Kidney (tissue), 14 donors: ENCODE data around the gene PIERCE2. TPM values are rescaled to one million over a fixed set of nuclear protein-coding genes. Genes with fewer than 3 reads are reported as not detected.
"Not testable (repeated sequence)": the region's sequence is repeated elsewhere in the genome, so short reads cannot be mapped to it uniquely, and the experiment has no call there.

Experiments
- DNase-seq, 5 donors: peaks; one replicate each; pipeline ENCODE4 v3.0.0-alpha.2; 2013 to 2020
- FAIRE-seq: peaks from 2 replicates; lab custom pipeline; 2012; peaks lifted over from hg19 to GRCh38; lab: Jason Lieb, UNC
- H3K27ac ChIP-seq, 2 donors: one replicate each; pipeline ENCODE4 v1.7.0; 2013; ENCODE audit warnings: low read depth in 2 of 2, low read length in 2 of 2, inconsistent platforms in 1 of 2
- H3K27me3 ChIP-seq: one replicate; pipeline ENCODE4 v1.7.1; 2013; ENCODE audit warnings: low read length, inconsistent platforms; ENCODE audit not compliant: control insufficient read depth, insufficient read depth
- H3K36me3 ChIP-seq, 3 donors: one replicate each; pipeline versions ENCODE4 v1.7.0 to v1.7.1; 2013; ENCODE audit warnings: low read length in 3 of 3, control low read depth in 1 of 3, inconsistent platforms in 1 of 3; ENCODE audit not compliant: insufficient read depth in 3 of 3, control insufficient read depth in 2 of 3
- H3K4me1 ChIP-seq, 3 donors: one replicate each; pipeline versions ENCODE4 v1.7.0 to v1.7.1; 2013; ENCODE audit warnings: low read length in 3 of 3, inconsistent platforms in 1 of 3, low read depth in 1 of 3; ENCODE audit not compliant: control insufficient read depth in 2 of 3, insufficient read depth in 2 of 3
- H3K4me3 ChIP-seq, 3 donors: one replicate each; pipeline versions ENCODE4 v1.7.0 to v1.8.1; 2013; ENCODE audit warnings: low read length in 3 of 3, control low read depth in 1 of 3, inconsistent platforms in 1 of 3
- H3K9ac ChIP-seq, 3 donors: one replicate each; pipeline versions ENCODE4 v1.7.0 to v1.7.1; 2013; ENCODE audit warnings: low read length in 3 of 3, control low read depth in 1 of 3, inconsistent platforms in 1 of 3
- H3K9me3 ChIP-seq, 3 donors: one replicate each; pipeline versions ENCODE4 v1.7.0 to v1.7.1; 2013; ENCODE audit warnings: low read length in 3 of 3, control low read depth in 1 of 3, inconsistent platforms in 1 of 3; ENCODE audit not compliant: control insufficient read depth in 2 of 3, insufficient read depth in 1 of 3
- intact Hi-C: fragments of 100-400 bp; cut with DNase I; formaldehyde crosslinking; loops from one replicate; pipeline ENCODE4 v1.11.1; 2022
- polyA plus RNA-seq: library from polyadenylated mRNA; stranded (reverse); fragments of 350-450 nt; fragmentation: Illumina TruSeq; extraction: RNeasy Lipid Tissue Mini Kit (QIAGEN cat#74804); gene quantifications from one replicate; pipeline ENCODE4 v1.2.3, GENCODE V29; 2014; ENCODE audit warnings: low read depth, low replicate concordance; ENCODE audit not compliant: insufficient read depth
- total RNA-seq: library from RNA; stranded (reverse); fragmentation: NEBNext Ultra II Directional; extraction: Animal tissue kit (Norgen Biotek cat#: 25700); gene quantifications from one replicate; pipeline ENCODE4 v1.2.1, GENCODE V29; 2021
- TF ChIP-seq, protein P1 (sequence below): IDR thresholded peaks from 3 replicates; pipeline ENCODE4 v1.5.1; 2012; ENCODE audit warnings: mild to moderate bottlenecking, moderate library complexity, borderline replicate concordance; ENCODE audit not compliant: insufficient read depth; ENCODE audit errors: extremely low read depth
- donor health status: control.
- donor health status: control.
- donor health status: control.
- donor health status: control.
- donor health status: control.
- donor health status: DM: yes; HTN: yes; CAD: no.
- donor health status: Normal renal cell carcinoma (clear cell type).

PIERCE2 gene
- total and polyA plus RNA-seq, 2 donors from 2014 or later: 2.7 to 9.6 TPM

DNA sequence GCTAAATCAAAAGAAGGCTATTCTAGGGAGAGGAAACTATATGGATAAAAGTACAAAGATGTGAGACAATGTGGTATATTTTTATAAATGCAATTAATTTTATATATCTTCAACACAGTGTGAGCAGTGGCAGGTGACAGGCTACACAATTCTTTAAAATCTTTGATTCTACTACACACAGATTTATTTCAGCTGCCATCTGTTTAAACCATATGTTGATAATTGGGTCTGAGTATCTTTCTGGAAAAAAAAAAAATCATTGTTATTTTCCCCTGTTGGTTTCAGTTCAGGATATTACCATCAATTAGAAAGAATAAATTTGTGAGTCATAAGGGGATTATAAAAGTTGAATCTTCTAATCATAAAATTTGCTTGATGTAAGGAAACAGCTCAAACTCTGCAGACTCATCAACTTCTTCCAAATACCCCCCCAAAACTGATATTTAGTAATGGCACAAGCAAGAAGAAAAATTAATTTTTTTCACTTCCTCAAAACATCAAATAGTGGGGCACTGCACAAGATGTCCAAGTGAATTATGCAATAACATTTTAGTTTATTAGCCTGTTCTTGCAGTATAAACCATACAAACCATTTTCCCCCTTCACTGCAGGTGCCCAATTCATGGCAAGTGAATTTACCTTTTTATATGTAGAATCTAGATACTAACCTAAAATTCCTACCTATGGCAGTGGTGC, 12.0 kb downstream of the PIERCE2 start:
- DNase-seq (no peak), FAIRE-seq (no peak)
- no peak overlapping the region for H3K27ac ChIP-seq
- H3K9ac ChIP-seq: no peak overlapping the region
- H3K4me1 ChIP-seq: no peaks in the 10 kb centered on the region
- intact Hi-C loops: no loop called here
- no peaks in the 10 kb centered on the region for H3K9me3 ChIP-seq
- H3K27me3 ChIP-seq: no peaks in the 10 kb centered on the region
- TF ChIP-seq, protein P1, sequence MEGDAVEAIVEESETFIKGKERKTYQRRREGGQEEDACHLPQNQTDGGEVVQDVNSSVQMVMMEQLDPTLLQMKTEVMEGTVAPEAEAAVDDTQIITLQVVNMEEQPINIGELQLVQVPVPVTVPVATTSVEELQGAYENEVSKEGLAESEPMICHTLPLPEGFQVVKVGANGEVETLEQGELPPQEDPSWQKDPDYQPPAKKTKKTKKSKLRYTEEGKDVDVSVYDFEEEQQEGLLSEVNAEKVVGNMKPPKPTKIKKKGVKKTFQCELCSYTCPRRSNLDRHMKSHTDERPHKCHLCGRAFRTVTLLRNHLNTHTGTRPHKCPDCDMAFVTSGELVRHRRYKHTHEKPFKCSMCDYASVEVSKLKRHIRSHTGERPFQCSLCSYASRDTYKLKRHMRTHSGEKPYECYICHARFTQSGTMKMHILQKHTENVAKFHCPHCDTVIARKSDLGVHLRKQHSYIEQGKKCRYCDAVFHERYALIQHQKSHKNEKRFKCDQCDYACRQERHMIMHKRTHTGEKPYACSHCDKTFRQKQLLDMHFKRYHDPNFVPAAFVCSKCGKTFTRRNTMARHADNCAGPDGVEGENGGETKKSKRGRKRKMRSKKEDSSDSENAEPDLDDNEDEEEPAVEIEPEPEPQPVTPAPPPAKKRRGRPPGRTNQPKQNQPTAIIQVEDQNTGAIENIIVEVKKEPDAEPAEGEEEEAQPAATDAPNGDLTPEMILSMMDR: no peak
- H3K4me3 ChIP-seq: no peak overlapping the region
- no peaks in the 10 kb centered on the region for H3K36me3 ChIP-seq

DNA sequence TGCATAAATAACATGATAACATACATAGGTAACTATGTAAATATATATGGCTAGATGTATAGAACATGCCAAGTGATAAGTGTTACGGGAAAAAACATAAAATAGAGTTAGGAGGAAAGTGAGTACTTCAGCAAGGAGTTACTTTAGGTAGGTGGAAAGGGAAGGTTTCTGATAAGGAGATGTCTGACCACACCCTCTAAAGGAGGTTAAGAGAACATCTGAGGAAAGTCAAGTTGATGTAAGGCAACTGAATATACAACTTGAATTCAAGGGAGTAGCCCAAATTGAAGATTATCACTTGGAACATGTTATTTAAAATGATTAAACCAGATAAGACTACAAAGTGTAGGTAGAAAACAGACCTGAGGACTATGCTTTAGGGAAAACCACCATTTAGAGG, 13.8 kb downstream of the PIERCE2 start:
- Histone ChIP-seq H3K4me3 (no peak overlapping the region), H3K36me3 (no peaks in the 10 kb centered on the region), H3K4me1 (no peaks in the 10 kb centered on the region), H3K27ac (no peak overlapping the region), H3K27me3 (no peaks in the 10 kb centered on the region), H3K9me3 (no peaks in the 10 kb centered on the region), H3K9ac (no peak overlapping the region)
- intact Hi-C loops: no loop called here
- DNase-seq (no peak), FAIRE-seq (no peak)
- TF ChIP-seq, protein P1: no peak

DNA sequence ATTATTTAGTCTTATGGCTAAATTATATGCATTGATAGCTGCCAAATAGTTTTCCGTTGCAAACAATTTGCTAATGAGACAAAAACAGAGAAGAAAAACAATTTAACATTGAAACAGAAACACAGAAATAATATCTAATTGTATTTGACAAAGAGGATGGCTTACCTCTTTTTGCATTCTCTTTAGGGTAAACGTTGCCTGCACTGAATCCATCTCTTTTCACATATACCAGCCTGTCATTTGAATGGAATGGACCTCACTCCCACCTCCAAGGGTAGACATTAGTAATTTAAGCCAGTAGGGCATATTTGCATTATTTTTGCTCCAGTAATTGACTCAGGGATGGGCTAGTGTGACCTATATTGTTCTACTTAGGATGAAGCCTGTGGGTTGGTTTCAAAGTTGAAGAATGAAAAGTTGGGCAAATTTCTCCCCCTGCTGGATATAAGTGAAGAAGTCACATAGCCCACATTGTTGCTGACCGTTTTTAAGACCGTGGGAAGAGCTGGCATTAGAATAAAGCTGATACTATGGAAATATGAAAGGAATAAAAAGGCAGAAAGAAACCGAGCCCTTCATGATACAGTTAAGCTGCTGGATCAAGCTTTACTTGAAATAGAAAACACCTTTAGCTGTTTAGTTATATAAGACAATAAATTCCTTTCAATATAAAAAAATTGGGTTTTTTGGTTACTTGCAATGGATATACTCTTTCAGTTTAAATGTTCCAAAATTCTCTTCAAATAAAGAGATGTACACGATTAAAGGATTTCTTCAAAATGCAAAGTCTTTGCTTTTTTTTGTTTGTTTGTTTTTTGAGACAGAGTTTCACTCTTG, 26.9 kb downstream of the PIERCE2 start:
- no peak overlapping the region for H3K27ac ChIP-seq
- intact Hi-C loops: loop anchor here (5.0 kb wide), 1 partner anchor 218 kb away; no protein-coding TSS in a partner anchor
- no peaks in the 10 kb centered on the region for H3K36me3 ChIP-seq
- no peaks in the 10 kb centered on the region for H3K9me3 ChIP-seq
- no peaks in the 10 kb centered on the region for H3K27me3 ChIP-seq
- no peak overlapping the region for H3K4me3 ChIP-seq
- H3K9ac ChIP-seq: no peak overlapping the region
- TF ChIP-seq, protein P1: peak; percentile 34
- no peaks in the 10 kb centered on the region for H3K4me1 ChIP-seq
- DNase-seq (peak in 2 of 5 donors; percentile 58 to 68), FAIRE-seq (peak; percentile 39)

DNA sequence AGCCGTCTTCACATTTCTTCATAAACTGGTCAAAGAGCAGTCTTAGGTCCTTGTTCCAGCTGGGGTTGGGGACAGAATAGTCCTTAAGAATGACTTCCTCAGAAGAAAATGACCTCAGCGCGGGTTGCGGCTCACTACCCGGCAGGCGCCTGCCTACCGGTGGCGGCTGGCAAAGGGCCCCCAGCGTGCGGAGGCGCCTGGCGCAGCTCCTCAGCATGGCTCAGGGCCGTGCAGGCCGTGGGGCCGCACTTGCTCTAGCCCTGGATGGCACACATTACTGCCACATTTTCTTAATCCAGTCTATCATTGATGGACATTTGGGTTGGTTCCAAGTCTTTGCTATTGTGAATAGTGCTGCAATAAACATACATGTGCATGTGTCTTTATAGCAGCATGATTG, 34.8 kb downstream of the PIERCE2 start:
- H3K9me3 ChIP-seq, FAIRE-seq, H3K4me3 ChIP-seq, H3K27me3 ChIP-seq, DNase-seq, intact Hi-C loops, H3K36me3 ChIP-seq, H3K4me1 ChIP-seq, H3K9ac ChIP-seq, H3K27ac ChIP-seq: not testable (repeated sequence)

DNA sequence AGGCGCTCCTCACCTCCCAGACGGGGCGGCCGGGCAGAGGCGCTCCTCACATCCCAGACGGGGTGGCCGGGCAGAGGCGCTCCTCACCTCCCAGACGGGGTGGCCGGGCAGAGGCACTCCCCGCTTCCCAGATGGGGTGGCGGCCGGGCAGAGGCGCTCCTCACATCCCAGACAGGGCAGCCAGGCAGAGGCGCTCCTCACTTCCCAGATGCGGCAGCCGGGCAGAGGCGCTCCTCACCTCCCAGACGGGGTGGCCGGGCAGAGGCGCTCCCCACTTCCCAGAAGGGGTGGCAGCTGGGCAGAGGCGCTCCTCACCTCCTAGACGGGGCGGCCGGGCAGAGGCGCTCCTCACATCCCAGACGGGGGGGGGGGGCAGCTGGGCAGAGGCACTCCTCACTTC, 37.6 kb downstream of the PIERCE2 start:
- H3K9ac ChIP-seq, H3K9me3 ChIP-seq, H3K4me1 ChIP-seq, intact Hi-C loops, H3K4me3 ChIP-seq, DNase-seq, H3K27ac ChIP-seq, H3K36me3 ChIP-seq, FAIRE-seq, H3K27me3 ChIP-seq: not testable (repeated sequence)
